Vagina (tissue), 2 donors: ENCODE measurements around the gene NAALADL1. TPM values are rescaled to one million over a fixed set of nuclear protein-coding genes. Genes with fewer than 3 reads are reported as not detected.
A peak's percentile ranks its signal among the peaks of the same experiment; 100 is the strongest.

Experiments used
- DNase-seq, 2 donors: peaks; one replicate each; pipeline ENCODE4 v3.0.0-alpha.2; 2017; ENCODE audit errors: extremely low spot score in 2 of 2
- H3K27ac ChIP-seq: fragments of 200-600 bp; sonication (generic); one replicate; pipeline ENCODE4 v1.5.1; 2019
- H3K27me3 ChIP-seq: fragments of 200-600 bp; sonication (generic); one replicate; pipeline ENCODE4 v1.5.1; 2019
- H3K36me3 ChIP-seq, 2 donors: fragments of 200-600 bp; sonication (generic); one replicate each; pipeline ENCODE4 v1.5.1; 2017 to 2019
- H3K4me1 ChIP-seq: fragments of 200-600 bp; sonication (generic); one replicate; pipeline ENCODE4 v1.5.1; 2019
- H3K4me3 ChIP-seq, 2 donors: fragments of 200-600 bp; sonication (generic); 1 replicate in 1 of 2; 2 replicates in 1 of 2; pipeline ENCODE4 v1.5.1; 2016 to 2019
- H3K9me3 ChIP-seq: fragments of 200-600 bp; sonication (generic); one replicate; pipeline ENCODE4 v1.5.1; 2019
- POLR2A ChIP-seq, 2 donors: fragments of 450-650 bp; IDR thresholded peaks; one replicate each; pipeline ENCODE4 v1.6.1; 2017; ENCODE audit warnings: antibody characterized with exemption in 2 of 2, mild to moderate bottlenecking in 2 of 2, moderate library complexity in 2 of 2
- POLR2AphosphoS5 ChIP-seq, 2 donors: sonication (generic); formaldehyde crosslinking; IDR thresholded peaks; one replicate each; pipeline ENCODE4 v1.9.0; 2017; ENCODE audit warnings: antibody characterized with exemption in 2 of 2, mild to moderate bottlenecking in 2 of 2, low read depth in 1 of 2; ENCODE audit not compliant: insufficient read depth in 1 of 2
- intact Hi-C: fragments of 100-400 bp; cut with DNase I; formaldehyde crosslinking; loops from one replicate; pipeline ENCODE4 v1.15.1; 2023
- total RNA-seq: library from RNA; depleted of rRNA; stranded (reverse); fragments of >200 nt; gene quantifications from one replicate; pipeline ENCODE4 v1.2.3, GENCODE V29; 2016
- TF ChIP-seq, protein P1 (sequence below), 3 experiments: fragments of 450-650 bp in 2 of 3; fragments of 200-600 bp in 1 of 3; sonication (generic) in 1 of 3; IDR thresholded peaks; one replicate each; pipeline ENCODE4 v1.5.1; 2017 to 2019; ENCODE audit warnings: antibody characterized with exemption in 3 of 3, mild to moderate bottlenecking in 2 of 3, moderate library complexity in 2 of 3

Gene NAALADL1
- total RNA-seq, 1 donor from 2014 or later = 30.7 TPM

DNA sequence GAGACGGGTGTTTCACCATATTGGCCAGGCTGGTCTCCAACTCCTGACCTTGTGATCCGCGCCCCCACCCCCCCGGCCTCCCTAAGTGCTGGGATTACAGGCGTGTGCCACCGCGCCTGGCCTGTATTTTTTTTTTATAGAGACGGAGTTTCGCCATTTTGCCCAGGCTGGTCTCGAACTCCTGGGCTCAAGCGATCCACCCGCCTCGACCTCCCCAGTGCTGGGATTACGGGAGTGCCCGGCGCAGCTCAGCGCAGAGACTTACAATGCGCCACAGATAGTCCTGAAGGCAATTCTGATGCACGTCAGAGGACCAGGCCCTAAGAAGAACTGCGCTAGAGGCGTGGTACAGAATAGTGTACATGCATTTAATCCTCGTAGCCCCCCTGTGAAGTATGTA, 37.1 kb upstream of the NAALADL1 start:
- Histone ChIP-seq H3K36me3 (peaks cover 0 to 14% of the 10 kb centered on the region in 2 donors), H3K4me3 (peak overlapping the region; percentile 75 to 82), H3K4me1 (peaks cover 27% of the 10 kb centered on the region), H3K27ac (peak overlapping the region; percentile 81), H3K27me3 (no peaks in the 10 kb centered on the region), H3K9me3 (no peaks in the 10 kb centered on the region)
- intact Hi-C loops = no loop called here
- DNase-seq = no peak
- TF ChIP-seq, protein P1, sequence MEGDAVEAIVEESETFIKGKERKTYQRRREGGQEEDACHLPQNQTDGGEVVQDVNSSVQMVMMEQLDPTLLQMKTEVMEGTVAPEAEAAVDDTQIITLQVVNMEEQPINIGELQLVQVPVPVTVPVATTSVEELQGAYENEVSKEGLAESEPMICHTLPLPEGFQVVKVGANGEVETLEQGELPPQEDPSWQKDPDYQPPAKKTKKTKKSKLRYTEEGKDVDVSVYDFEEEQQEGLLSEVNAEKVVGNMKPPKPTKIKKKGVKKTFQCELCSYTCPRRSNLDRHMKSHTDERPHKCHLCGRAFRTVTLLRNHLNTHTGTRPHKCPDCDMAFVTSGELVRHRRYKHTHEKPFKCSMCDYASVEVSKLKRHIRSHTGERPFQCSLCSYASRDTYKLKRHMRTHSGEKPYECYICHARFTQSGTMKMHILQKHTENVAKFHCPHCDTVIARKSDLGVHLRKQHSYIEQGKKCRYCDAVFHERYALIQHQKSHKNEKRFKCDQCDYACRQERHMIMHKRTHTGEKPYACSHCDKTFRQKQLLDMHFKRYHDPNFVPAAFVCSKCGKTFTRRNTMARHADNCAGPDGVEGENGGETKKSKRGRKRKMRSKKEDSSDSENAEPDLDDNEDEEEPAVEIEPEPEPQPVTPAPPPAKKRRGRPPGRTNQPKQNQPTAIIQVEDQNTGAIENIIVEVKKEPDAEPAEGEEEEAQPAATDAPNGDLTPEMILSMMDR (IDR thresholded peaks at IDR 0.05) = no peak
- TF ChIP-seq POLR2AphosphoS5 (IDR thresholded peaks at IDR 0.05; ENCODE audit: insufficient read depth in 1 of 2, low read depth in 1 of 2) (no peak), POLR2A (IDR thresholded peaks at IDR 0.05) (no peak)

- intact Hi-C loops = no loop called here
- no peaks in the 10 kb centered on the region for H3K27me3 ChIP-seq
Measured at GRCh38 chr11:65090628-65091027, 32.3 kb upstream of the NAALADL1 start.

GRCh38 chr11:65089621-65090020, 31.3 kb upstream of the NAALADL1 start:
- DNase-seq = no peak
- no peak overlapping the region for H3K27ac ChIP-seq
- H3K4me1 ChIP-seq = peaks cover 10% of the 10 kb centered on the region
- H3K36me3 ChIP-seq = peaks cover 0 to 17% of the 10 kb centered on the region in 2 donors
- H3K9me3 ChIP-seq = no peaks in the 10 kb centered on the region
- TF ChIP-seq POLR2AphosphoS5 (IDR thresholded peaks at IDR 0.05; ENCODE audit: insufficient read depth in 1 of 2, low read depth in 1 of 2) (no peak), POLR2A (IDR thresholded peaks at IDR 0.05) (no peak)
- TF ChIP-seq, protein P1 (IDR thresholded peaks at IDR 0.05) = no peak
- intact Hi-C loops = no loop called here
- no peaks in the 10 kb centered on the region for H3K27me3 ChIP-seq
- no peak overlapping the region for H3K4me3 ChIP-seq

More at GRCh38 chr11:65090628-65091027, 32.3 kb upstream of the NAALADL1 start:
- Histone ChIP-seq H3K36me3 (peaks cover 0 to 17% of the 10 kb centered on the region in 2 donors), H3K4me1 (peaks cover 3% of the 10 kb centered on the region), H3K4me3 (no peak overlapping the region), H3K27ac (no peak overlapping the region), H3K9me3 (no peaks in the 10 kb centered on the region)
- TF ChIP-seq POLR2A (IDR thresholded peaks at IDR 0.05) (no peak), POLR2AphosphoS5 (IDR thresholded peaks at IDR 0.05; ENCODE audit: insufficient read depth in 1 of 2, low read depth in 1 of 2) (no peak)
- TF ChIP-seq, protein P1 (IDR thresholded peaks at IDR 0.05) = no peak
- no peak for DNase-seq

GRCh38 chr11:65087827-65088226, 29.5 kb upstream of the NAALADL1 start:
- H3K4me1 ChIP-seq = peaks cover 18% of the 10 kb centered on the region
- no peak overlapping the region for H3K27ac ChIP-seq
- TF ChIP-seq, protein P1 (IDR thresholded peaks at IDR 0.05) = no peak
- TF ChIP-seq POLR2AphosphoS5 (IDR thresholded peaks at IDR 0.05; ENCODE audit: insufficient read depth in 1 of 2, low read depth in 1 of 2) (no peak), POLR2A (IDR thresholded peaks at IDR 0.05) (no peak)
- no peak overlapping the region for H3K4me3 ChIP-seq
- no peaks in the 10 kb centered on the region for H3K9me3 ChIP-seq
- peaks cover 0 to 17% of the 10 kb centered on the region in 2 donors for H3K36me3 ChIP-seq
- intact Hi-C loops = no loop called here
- no peaks in the 10 kb centered on the region for H3K27me3 ChIP-seq
- DNase-seq = no peak

GRCh38 chr11:65087216-65087615, 28.9 kb upstream of the NAALADL1 start:
- H3K27me3 ChIP-seq = no peaks in the 10 kb centered on the region
- no peak overlapping the region for H3K4me3 ChIP-seq
- intact Hi-C loops = no loop called here
- DNase-seq = no peak
- TF ChIP-seq, protein P1 (IDR thresholded peaks at IDR 0.05) = no peak
- no peak for TF ChIP-seq POLR2AphosphoS5 (IDR thresholded peaks at IDR 0.05; ENCODE audit: insufficient read depth in 1 of 2, low read depth in 1 of 2)
- TF ChIP-seq POLR2A (IDR thresholded peaks at IDR 0.05) = no peak
- H3K36me3 ChIP-seq = peaks cover 0 to 17% of the 10 kb centered on the region in 2 donors
- H3K4me1 ChIP-seq = peaks cover 18% of the 10 kb centered on the region
- H3K27ac ChIP-seq = no peak overlapping the region
- no peaks in the 10 kb centered on the region for H3K9me3 ChIP-seq
